Stimulated activated CD4-positive, alpha-beta T cell treated with anti-CD3 and anti-CD28 coated beads, Interleukin-15, amount 100 ng/mL, for 24 hours (primary cell): Measurements from ENCODE around the gene GNG13.
A peak's percentile ranks its signal among the peaks of the same experiment; 100 is the strongest.

Experiments
- DNase-seq: peaks from one replicate; pipeline ENCODE4 v3.0.0-alpha.2; 2020

The GNG13 gene

GRCh38 chr16:813204-813915 is 12.8 kb upstream of the GNG13 start:
- DNase-seq = peak; percentile 73

GRCh38 chr16:808085-808386 is 7.5 kb upstream of the GNG13 start:
- DNase-seq = no peak

- DNase-seq = peak; percentile 92
Observed at GRCh38 chr16:807347-808084, 7.0 kb upstream of the GNG13 start.

- no peak for DNase-seq
Observed at GRCh38 chr16:805474-805873, 4.9 kb upstream of the GNG13 start.

- no peak for DNase-seq
Observed at GRCh38 chr16:804193-805048, 3.9 kb upstream of the GNG13 start.

GRCh38 chr16:803754-804080 is 3.2 kb upstream of the GNG13 start:
- DNase-seq = no peak

GRCh38 chr16:802914-803753 is 2.6 kb upstream of the GNG13 start:
- DNase-seq = no peak

- DNase-seq = no peak
Observed at GRCh38 chr16:802461-802860, 1.9 kb upstream of the GNG13 start.

- no peak for DNase-seq
Observed at GRCh38 chr16:801584-802363, 1.2 kb upstream of the GNG13 start.

- DNase-seq = no peak
Observed at GRCh38 chr16:800834-801511, 439 bp upstream of the GNG13 start.

- DNase-seq = no peak
Observed at GRCh38 chr16:799111-799947, 1.2 kb downstream of the GNG13 start.

- DNase-seq = no peak
Observed at GRCh38 chr16:798666-799065, 1.9 kb downstream of the GNG13 start.

GRCh38 chr16:797686-798085 is 2.8 kb downstream of the GNG13 start:
- DNase-seq = no peak

- peak; percentile 56 for DNase-seq
Observed at GRCh38 chr16:797120-797420, 3.5 kb downstream of the GNG13 start.

GRCh38 chr16:796296-797119 is 4.0 kb downstream of the GNG13 start:
- no peak for DNase-seq

- DNase-seq = no peak
Observed at GRCh38 chr16:795580-796229, 4.8 kb downstream of the GNG13 start.

GRCh38 chr16:794853-795466 is 5.6 kb downstream of the GNG13 start:
- DNase-seq = no peak

- no peak for DNase-seq
Observed at GRCh38 chr16:794091-794822, 6.3 kb downstream of the GNG13 start.
